ENCODE results near the gene UFC1. TPM values are rescaled to one million over a fixed set of nuclear protein-coding genes. Genes with fewer than 3 reads are reported as not detected.
"Not testable (repeated sequence)": the region's sequence is repeated elsewhere in the genome, so short reads cannot be mapped to it uniquely, and the experiment has no call there.

UFC1 gene
- total and polyA plus RNA-seq, 2 donors (not counting 3 experiments of a cell fraction or from before 2014, with no cell fraction given), result 102 to 149 TPM

DNA sequence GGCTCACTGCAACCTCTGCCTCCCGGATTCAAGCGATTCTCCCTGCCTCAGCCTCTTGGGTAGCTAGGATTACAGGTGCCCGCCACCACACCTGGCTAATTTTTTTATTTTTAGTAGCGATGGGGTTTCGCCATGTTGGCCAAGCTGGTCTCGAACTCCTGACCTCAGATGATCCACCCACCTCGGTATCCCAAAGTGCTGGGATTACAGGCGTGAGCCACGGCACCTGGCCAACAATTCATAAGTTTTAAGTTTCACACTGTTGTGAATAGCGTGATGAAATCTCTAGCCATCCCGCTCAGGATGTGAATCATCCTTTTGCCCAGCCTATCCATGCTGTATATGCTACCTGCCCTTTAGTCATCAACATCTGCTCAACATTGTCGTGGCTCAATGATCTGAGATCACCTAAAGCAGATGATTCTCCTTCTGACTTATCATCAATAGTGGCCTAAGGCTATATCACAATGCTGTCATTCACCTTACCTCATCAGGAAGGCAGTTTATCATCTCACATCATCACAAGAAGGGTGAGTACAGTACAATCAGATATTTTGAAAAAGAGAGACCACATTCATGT is 38.6 kb upstream of the UFC1 start:
- peaks cover 79% of the 10 kb centered on the region for H3K79me2 ChIP-seq (ENCODE audit: control insufficient read depth, insufficient read depth, low read length)
- no peaks in the 10 kb centered on the region for H3K9me1 ChIP-seq (replicated peaks; ENCODE audit: control insufficient read depth, extremely low read depth, insufficient read depth, low read length)
- peak overlapping the region; percentile 65 for H3K27ac ChIP-seq (ENCODE audit: insufficient read depth, low read depth, low read length)
- H3K9ac ChIP-seq (replicated peaks; ENCODE audit: extremely low read depth, insufficient read depth, low read length), result no peak overlapping the region
- intact Hi-C loops (cut with micrococcal nuclease), result loop anchor here (5.0 kb wide), 1 partner anchor 197 kb away; the partner anchor contains the start of gene SDHC
- H4K20me1 ChIP-seq (replicated peaks; ENCODE audit: control insufficient read depth, extremely low read depth, insufficient read depth, low read length), result no peaks in the 10 kb centered on the region
- BruUV-seq (replicated peaks), result no TSS peak
- CTCF ChIA-PET, result interaction anchor here (1.1 kb wide), 1 partner anchor 11 kb away, joined by 3 read pairs; no protein-coding TSS in a partner anchor
- H2AFZ ChIP-seq (ENCODE audit: low read depth, low read length), result no peak overlapping the region
- H3K36me3 ChIP-seq (ENCODE audit: control insufficient read depth in 2 of 2, extremely low read depth in 1 of 2, insufficient read depth in 2 of 2, low read length in 2 of 2), result no peaks in the 10 kb centered on the region
- H3K9me3 ChIP-seq (replicated peaks; ENCODE audit: control insufficient read depth, insufficient read depth, low read length), result no peaks in the 10 kb centered on the region
- H3K4me3 ChIP-seq (replicated peaks in 1 of 3; ENCODE audit: insufficient read depth in 1 of 3, low read depth in 1 of 3, low read length in 3 of 3), result no peak overlapping the region
- no peaks in the 10 kb centered on the region for H3K27me3 ChIP-seq (ENCODE audit: control insufficient read depth in 2 of 2, insufficient read depth in 2 of 2, low read length in 2 of 2)
- POLR2A ChIA-PET, result no interaction called here
- FAIRE-seq, result peak; percentile 72
- dilution Hi-C loops (cut with MboI; ENCODE audit: extremely low pct_ligation_motif_present, low sequenced_read_pairs), result no loop called here
- TF ChIP-seq MYC (IDR thresholded peaks at IDR 0.05; ENCODE audit: low read depth, low read length) (peak; percentile 31), FOS (IDR thresholded peaks at IDR 0.05; ENCODE audit: borderline replicate concordance, insufficient read depth, low read length) (peak; percentile 47), POLR2AphosphoS5 (IDR thresholded peaks at IDR 0.05; ENCODE audit: insufficient read depth, low read depth, low read length) (peak; percentile 41), JUN (IDR thresholded peaks at IDR 0.05; ENCODE audit: borderline replicate concordance, insufficient read depth, insufficient read length, low read depth) (peak; percentile 80), GATA2 (IDR thresholded peaks at IDR 0.05; ENCODE audit: insufficient read depth, insufficient read length, low read depth, low read length) (peak; percentile 44), EZH2 (IDR thresholded peaks at IDR 0.05; ENCODE audit: borderline replicate concordance, low read depth, low read length, severe bottlenecking) (no peak), POLR2A (IDR thresholded peaks at IDR 0.05; ENCODE audit: low read depth, low read length) (no peak)
- TF ChIP-seq, protein P1, sequence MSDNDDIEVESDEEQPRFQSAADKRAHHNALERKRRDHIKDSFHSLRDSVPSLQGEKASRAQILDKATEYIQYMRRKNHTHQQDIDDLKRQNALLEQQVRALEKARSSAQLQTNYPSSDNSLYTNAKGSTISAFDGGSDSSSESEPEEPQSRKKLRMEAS (IDR thresholded peaks at IDR 0.05; ENCODE audit: insufficient read depth, insufficient read length), result no peak
- TF ChIP-seq, protein P2, sequence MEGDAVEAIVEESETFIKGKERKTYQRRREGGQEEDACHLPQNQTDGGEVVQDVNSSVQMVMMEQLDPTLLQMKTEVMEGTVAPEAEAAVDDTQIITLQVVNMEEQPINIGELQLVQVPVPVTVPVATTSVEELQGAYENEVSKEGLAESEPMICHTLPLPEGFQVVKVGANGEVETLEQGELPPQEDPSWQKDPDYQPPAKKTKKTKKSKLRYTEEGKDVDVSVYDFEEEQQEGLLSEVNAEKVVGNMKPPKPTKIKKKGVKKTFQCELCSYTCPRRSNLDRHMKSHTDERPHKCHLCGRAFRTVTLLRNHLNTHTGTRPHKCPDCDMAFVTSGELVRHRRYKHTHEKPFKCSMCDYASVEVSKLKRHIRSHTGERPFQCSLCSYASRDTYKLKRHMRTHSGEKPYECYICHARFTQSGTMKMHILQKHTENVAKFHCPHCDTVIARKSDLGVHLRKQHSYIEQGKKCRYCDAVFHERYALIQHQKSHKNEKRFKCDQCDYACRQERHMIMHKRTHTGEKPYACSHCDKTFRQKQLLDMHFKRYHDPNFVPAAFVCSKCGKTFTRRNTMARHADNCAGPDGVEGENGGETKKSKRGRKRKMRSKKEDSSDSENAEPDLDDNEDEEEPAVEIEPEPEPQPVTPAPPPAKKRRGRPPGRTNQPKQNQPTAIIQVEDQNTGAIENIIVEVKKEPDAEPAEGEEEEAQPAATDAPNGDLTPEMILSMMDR (IDR thresholded peaks at IDR 0.05; ENCODE audit: extremely low read depth in 1 of 2, insufficient read depth in 1 of 2, low read depth in 1 of 2, low read length in 2 of 2), result no peak
- peak; percentile 79 for DNase-seq (ENCODE audit: low read depth, low spot score)
- H3K4me2 ChIP-seq (ENCODE audit: insufficient read depth, low read length), result peak overlapping the region; percentile 36
- peaks cover 48% of the 10 kb centered on the region for H3K4me1 ChIP-seq (ENCODE audit: control insufficient read depth, extremely low read depth, insufficient read depth, low read length)

DNA sequence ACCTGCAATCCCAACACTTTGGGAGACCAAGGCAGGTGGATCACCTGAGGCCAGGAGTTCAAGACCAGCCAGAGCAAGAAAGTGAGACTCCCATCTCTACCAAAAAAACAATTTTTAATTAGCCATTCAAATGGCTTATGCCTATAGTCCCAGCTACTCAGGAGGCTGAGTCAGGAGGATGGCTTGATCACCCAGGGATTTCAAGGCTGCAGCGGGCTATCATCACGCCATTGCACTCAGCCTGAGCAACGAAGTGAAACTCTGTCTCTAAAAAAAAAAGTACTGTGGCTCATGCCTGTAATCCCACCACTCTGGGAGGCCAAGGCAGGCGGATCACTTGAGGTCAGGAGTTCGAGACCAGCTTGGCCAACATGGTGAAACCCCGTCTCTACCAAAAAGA is 37.8 kb upstream of the UFC1 start:
- DNase-seq (ENCODE audit: low read depth, low spot score); H3K27me3 ChIP-seq (ENCODE audit: control insufficient read depth in 2 of 2, insufficient read depth in 2 of 2, low read length in 2 of 2); H3K9me3 ChIP-seq (replicated peaks; ENCODE audit: control insufficient read depth, insufficient read depth, low read length); BruUV-seq (replicated peaks); H3K4me3 ChIP-seq (replicated peaks in 1 of 3; ENCODE audit: insufficient read depth in 1 of 3, low read depth in 1 of 3, low read length in 3 of 3); dilution Hi-C loops (cut with MboI; ENCODE audit: extremely low pct_ligation_motif_present, low sequenced_read_pairs); H3K36me3 ChIP-seq (ENCODE audit: control insufficient read depth in 2 of 2, extremely low read depth in 1 of 2, insufficient read depth in 2 of 2, low read length in 2 of 2); H3K9me1 ChIP-seq (replicated peaks; ENCODE audit: control insufficient read depth, extremely low read depth, insufficient read depth, low read length); H4K20me1 ChIP-seq (replicated peaks; ENCODE audit: control insufficient read depth, extremely low read depth, insufficient read depth, low read length); H3K4me2 ChIP-seq (ENCODE audit: insufficient read depth, low read length); POLR2A ChIA-PET; H2AFZ ChIP-seq (ENCODE audit: low read depth, low read length); FAIRE-seq; H3K9ac ChIP-seq (replicated peaks; ENCODE audit: extremely low read depth, insufficient read depth, low read length): not testable (repeated sequence)
- Histone ChIP-seq H3K4me1 (ENCODE audit: control insufficient read depth, extremely low read depth, insufficient read depth, low read length) (peaks cover 48% of the 10 kb centered on the region), H3K27ac (ENCODE audit: insufficient read depth, low read depth, low read length) (peak overlapping the region; percentile 65), H3K79me2 (ENCODE audit: control insufficient read depth, insufficient read depth, low read length) (peaks cover 73% of the 10 kb centered on the region)
- CTCF ChIA-PET, result interaction anchor here (1.1 to 1.5 kb wide), 2 partner anchors 11 to 23 kb away, joined by 3 read pairs; no protein-coding TSS in a partner anchor
- intact Hi-C loops (cut with micrococcal nuclease), result loop anchor here (5.0 kb wide), 1 partner anchor 196 kb away; the partner anchor contains the start of gene SDHC

All from endothelial cell of umbilical vein (primary cell).